B cell (primary cell): ENCODE measurements around the gene TMEM53. TPM values are rescaled to one million over a fixed set of nuclear protein-coding genes. Genes with fewer than 3 reads are reported as not detected.

Experiments
- ATAC-seq: fragments of 200-7000 bp; cut with Tn5 transposase; one replicate; pipeline ENCODE4 v1.10.0; 2021; ENCODE audit warnings: low read depth, mild to moderate bottlenecking, moderate number of reproducible peaks, moderate library complexity
- CTCF ChIA-PET: fragments of 350-600 bp; sonication (Branson Sonifier 250); formaldehyde crosslinking; loops from one replicate; lab custom pipeline; 2021; ENCODE audit warnings: antibody characterized with exemption, inconsistent platforms; lab: Charles Lee
- POLR2A ChIA-PET: fragments of 350-600 bp; sonication (Branson Sonifier 250); formaldehyde crosslinking; loops from one replicate; lab custom pipeline; 2021; ENCODE audit warnings: antibody characterized with exemption; lab: Charles Lee
- DNase-seq: peaks from one replicate; pipeline ENCODE4 v3.0.0; 2013
- H2AFZ ChIP-seq: 2 replicates; pipeline ENCODE4 v1.6.1; 2012; ENCODE audit warnings: mild to moderate bottlenecking, low read depth, low read length; ENCODE audit not compliant: insufficient read depth, poor library complexity, severe bottlenecking
- H3K27ac ChIP-seq, 2 donors: 1 replicate in 1 of 2; 2 replicates in 1 of 2; pipeline ENCODE4 v1.5.1; 2012 to 2013; ENCODE audit warnings: low read length in 2 of 2, mild to moderate bottlenecking in 2 of 2, moderate library complexity in 1 of 2
- H3K27me3 ChIP-seq, 4 experiments: fragments of 200-600 bp in 1 of 4; sonication (generic) in 1 of 4; replicated peaks in 1 of 4; 1 replicate in 2 of 4; 2 replicates in 2 of 4; pipeline versions ENCODE4 v1.6.1 to v1.7.0; 2013 to 2016; ENCODE audit warnings: low read length in 3 of 4, mild to moderate bottlenecking in 2 of 4, mixed read lengths in 1 of 4, moderate library complexity in 1 of 4; ENCODE audit not compliant: insufficient read depth in 4 of 4, control insufficient read depth in 3 of 4; ENCODE audit errors: control extremely low read depth in 1 of 4
- H3K36me3 ChIP-seq, 2 experiments: replicated peaks in 1 of 2; 1 replicate in 1 of 2; 2 replicates in 1 of 2; pipeline versions ENCODE4 v1.6.1 to v1.7.1; 2013; ENCODE audit warnings: low read length in 1 of 2; ENCODE audit not compliant: insufficient read depth in 2 of 2, control insufficient read depth in 1 of 2; ENCODE audit errors: control extremely low read depth in 1 of 2, extremely low read depth in 1 of 2
- H3K4me1 ChIP-seq, 2 donors: fragments of 200-600 bp in 1 of 2; sonication (generic) in 1 of 2; 1 replicate in 1 of 2; 2 replicates in 1 of 2; pipeline versions ENCODE4 v1.5.1 to v1.6.1; 2013 to 2017; ENCODE audit warnings: low read length in 2 of 2; ENCODE audit not compliant: control insufficient read depth in 2 of 2, insufficient read depth in 2 of 2
- H3K4me2 ChIP-seq: replicated peaks from 2 replicates; pipeline ENCODE3; 2012; ENCODE audit warnings: mild to moderate bottlenecking, low read depth, low read length; ENCODE audit not compliant: poor library complexity, severe bottlenecking
- H3K4me3 ChIP-seq, 5 experiments: fragments of 200-600 bp in 1 of 5; sonication (generic) in 1 of 5; 1 replicate in 3 of 5; 2 replicates in 2 of 5; pipeline versions ENCODE4 v1.5.1 to v1.7.0; 2011 to 2016; ENCODE audit warnings: low read length in 4 of 5, mild to moderate bottlenecking in 4 of 5, low read depth in 2 of 5, control low read depth in 1 of 5, moderate library complexity in 1 of 5; ENCODE audit not compliant: insufficient read depth in 1 of 5; ENCODE audit errors: control extremely low read depth in 1 of 5, extremely low read depth in 1 of 5
- H3K79me2 ChIP-seq: fragments of 200-600 bp; sonication (generic); one replicate; pipeline ENCODE4 v1.6.0; 2016; ENCODE audit warnings: low read length; ENCODE audit not compliant: control insufficient read depth, insufficient read depth
- H3K9ac ChIP-seq: fragments of 200-600 bp; sonication (generic); 2 replicates; pipeline ENCODE4 v1.6.1; 2017; ENCODE audit warnings: mild to moderate bottlenecking, low read length, moderate library complexity
- H3K9me3 ChIP-seq, 3 donors: one replicate each; pipeline versions ENCODE4 v1.6.1 to v1.7.1; 2013; ENCODE audit warnings: low read length in 2 of 3; ENCODE audit not compliant: control insufficient read depth in 2 of 3, insufficient read depth in 1 of 3; ENCODE audit errors: control extremely low read depth in 1 of 3
- H4K20me1 ChIP-seq: 2 replicates; pipeline ENCODE4 v1.6.0; 2012; ENCODE audit warnings: mild to moderate bottlenecking, low read length; ENCODE audit not compliant: insufficient read depth, control insufficient read depth, poor library complexity, severe bottlenecking
- H3K27ac Mint-ChIP-seq: one replicate; pipeline ENCODE4 v1.8.0; 2021; ENCODE audit warnings: mixed read lengths
- H3K27me3 Mint-ChIP-seq: one replicate; pipeline ENCODE4 v1.8.0; 2021; ENCODE audit warnings: mixed read lengths
- H3K4me1 Mint-ChIP-seq: one replicate; pipeline ENCODE4 v1.8.0; 2021; ENCODE audit warnings: mixed read lengths
- H3K4me3 Mint-ChIP-seq: one replicate; pipeline ENCODE4 v1.8.0; 2021; ENCODE audit warnings: mixed read lengths
- H3K9me3 Mint-ChIP-seq: one replicate; pipeline ENCODE4 v1.8.0; 2022; ENCODE audit warnings: mixed read lengths; ENCODE audit not compliant: insufficient read depth
- CTCF ChIP-seq: fragments of 200-600 bp; IDR thresholded peaks from one replicate; pipeline ENCODE4 v1.8.0; 2022; ENCODE audit warnings: antibody characterized with exemption, mild to moderate bottlenecking
- EZH2 ChIP-seq: IDR thresholded peaks from 2 replicates; pipeline ENCODE4 v1.6.1; 2012; ENCODE audit warnings: borderline replicate concordance, low read depth, mild to moderate bottlenecking, moderate library complexity, low read length; ENCODE audit not compliant: insufficient read depth, poor library complexity, severe bottlenecking
- WGBS: methylation state at CpG from one replicate; pipeline ENCODE4 v1.1.5; 2013; ENCODE audit warnings: missing lambda C conversion rate; ENCODE audit not compliant: insufficient coverage; 5-methylcytosine and 5-hydroxymethylcytosine counted together
- intact Hi-C: fragments of 100-400 bp; cut with micrococcal nuclease; formaldehyde crosslinking; loops from one replicate; pipeline ENCODE4 v1.10.0; 2022
- polyA plus RNA-seq: library from polyadenylated mRNA; depleted of rRNA; stranded (reverse); fragments of >200 nt; gene quantifications from 2 replicates; pipeline ENCODE4 v1.2.3, GENCODE V29; 2012
- total RNA-seq, 2 donors: library from RNA; stranded (reverse); fragments of 120-200 nt in 1 of 2; gene quantifications; 1 replicate in 1 of 2; 2 replicates in 1 of 2; pipeline versions ENCODE4 v1.2.3 to v1.2.4, GENCODE V29; 2013 to 2022

The TMEM53 gene
- total and polyA plus RNA-seq, 2 donors (not counting 1 experiment from before 2014, with no cell fraction given): 6.5 to 6.8 TPM

DNA sequence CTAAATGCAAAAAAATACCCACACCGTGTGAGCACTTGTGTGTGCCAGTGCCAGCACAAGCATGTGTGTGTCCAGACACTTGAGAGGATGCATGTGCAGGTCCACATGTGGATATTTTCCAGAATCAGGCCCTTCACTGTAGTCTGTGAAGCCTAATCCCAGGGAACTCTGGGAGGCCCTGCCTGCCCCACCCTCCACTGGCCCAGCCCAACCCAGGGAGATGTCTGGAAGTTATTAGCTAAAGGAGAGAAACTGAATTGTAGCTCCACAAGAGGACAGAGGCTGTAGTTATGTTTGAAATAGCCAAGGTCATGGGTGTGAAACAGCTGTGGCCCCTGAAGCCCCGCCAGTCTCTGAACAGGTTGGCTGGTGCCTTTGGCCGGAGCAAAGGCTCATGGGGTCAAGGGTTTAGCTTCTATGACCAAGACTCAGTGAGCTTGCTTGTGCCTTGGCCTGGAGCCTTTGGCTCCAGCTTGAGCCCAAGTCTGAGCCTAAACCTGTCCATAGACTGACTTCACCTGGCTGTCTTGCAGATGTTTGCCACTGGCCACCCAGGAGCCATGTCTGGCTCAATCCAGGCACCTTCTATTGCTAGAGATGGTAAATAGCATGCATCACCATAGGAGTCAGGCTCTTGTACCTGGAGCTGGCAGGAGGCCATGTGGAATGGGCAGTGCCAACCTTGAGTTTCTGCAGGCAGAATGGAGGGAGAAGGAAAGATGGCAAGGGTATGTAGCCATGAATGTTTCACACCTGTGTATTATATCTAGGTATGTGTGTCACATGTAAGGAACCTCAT, 69.9 kb downstream of the TMEM53 start:
- intact Hi-C loops: no loop called here
- H4K20me1 ChIP-seq: no peaks in the 10 kb centered on the region
- Mint-ChIP-seq H3K9me3 (no peaks in the 10 kb centered on the region), H3K27me3 (peaks cover 11% of the 10 kb centered on the region), H3K4me1 (no peaks in the 10 kb centered on the region), H3K4me3 (no peak overlapping the region), H3K27ac (no peak overlapping the region)
- no peaks in the 10 kb centered on the region for H3K36me3 ChIP-seq
- H3K4me2 ChIP-seq: no peak overlapping the region
- POLR2A ChIA-PET: no interaction called here
- H3K27ac ChIP-seq: no peak overlapping the region
- no peak overlapping the region for H3K4me3 ChIP-seq
- no peak overlapping the region for H3K9ac ChIP-seq
- no peaks in the 10 kb centered on the region for H3K27me3 ChIP-seq
- DNase-seq (no peak), ATAC-seq (no peak)
- no peaks in the 10 kb centered on the region for H3K4me1 ChIP-seq
- WGBS: 88% methylated on average over 3 of the region's 3 CpGs
- no peaks in the 10 kb centered on the region for H3K79me2 ChIP-seq
- TF ChIP-seq CTCF (no peak), EZH2 (no peak)
- CTCF ChIA-PET: interaction anchor here (0.6 to 2.0 kb wide), 3 partner anchors 10 to 67 kb away, joined by 3 to 7 read pairs (median 3); no protein-coding TSS in a partner anchor
- H2AFZ ChIP-seq: no peak overlapping the region
- H3K9me3 ChIP-seq: no peaks in the 10 kb centered on the region

DNA sequence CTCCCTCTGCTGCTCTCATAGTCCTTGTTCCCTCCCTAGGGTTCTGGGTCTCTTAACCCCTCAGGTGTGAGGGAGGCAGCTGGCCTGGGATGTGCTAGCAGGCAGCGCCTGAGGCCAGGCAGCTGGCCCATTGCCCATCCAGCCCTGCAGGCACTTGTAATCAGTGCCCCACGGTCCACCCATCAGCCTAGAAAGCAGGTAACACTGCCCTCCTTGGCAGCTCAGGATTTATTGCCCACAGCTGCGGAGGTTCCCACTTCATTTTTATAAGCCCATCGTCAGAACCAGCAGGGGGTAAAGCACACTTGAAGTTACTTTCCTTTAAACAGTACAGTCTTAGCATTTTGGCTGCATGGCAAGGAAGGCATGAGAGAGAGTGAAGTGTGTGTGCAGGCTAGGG, 70.6 kb downstream of the TMEM53 start:
- Histone ChIP-seq H3K36me3 (no peaks in the 10 kb centered on the region), H3K9me3 (no peaks in the 10 kb centered on the region), H3K79me2 (no peaks in the 10 kb centered on the region), H3K4me3 (no peak overlapping the region), H3K4me2 (no peak overlapping the region), H3K27me3 (no peaks in the 10 kb centered on the region), H3K9ac (no peak overlapping the region), H3K27ac (no peak overlapping the region), H2AFZ (no peak overlapping the region), H4K20me1 (no peaks in the 10 kb centered on the region), H3K4me1 (no peaks in the 10 kb centered on the region)
- Mint-ChIP-seq H3K27ac (no peak overlapping the region), H3K27me3 (peaks cover 7% of the 10 kb centered on the region), H3K9me3 (no peaks in the 10 kb centered on the region), H3K4me1 (no peaks in the 10 kb centered on the region), H3K4me3 (no peak overlapping the region)
- POLR2A ChIA-PET: no interaction called here
- no peak for DNase-seq
- TF ChIP-seq CTCF: no peak
- TF ChIP-seq EZH2: no peak
- 56% methylated on average over 4 of the region's 4 CpGs for WGBS
- intact Hi-C loops: no loop called here
- no peak for ATAC-seq
- CTCF ChIA-PET: interaction anchor here (1.6 to 2.0 kb wide), 2 partner anchors 9 to 48 kb away, joined by 3 to 7 read pairs; no protein-coding TSS in a partner anchor
